Stimulated activated naive CD8-positive, alpha-beta T cell treated with anti-CD3 and anti-CD28 coated beads, Interleukin-15, Interleukin-2, amounts not matched to agents 100 U/mL and 50 U/mL, for 24 hours (primary cell): ENCODE measurements around the gene TIMM44.
A peak's percentile ranks its signal among the peaks of the same experiment; 100 is the strongest.
"Not testable (repeated sequence)": the region's sequence is repeated elsewhere in the genome, so short reads cannot be mapped to it uniquely, and the experiment has no call there.

ENCODE experiments used
- ATAC-seq: fragments of 150-1000 bp; cut with Tn5 transposase; one replicate; pipeline ENCODE4 v1.10.0; 2021
- DNase-seq: peaks from one replicate; pipeline ENCODE4 v3.0.0; 2021

The TIMM44 gene

DNA sequence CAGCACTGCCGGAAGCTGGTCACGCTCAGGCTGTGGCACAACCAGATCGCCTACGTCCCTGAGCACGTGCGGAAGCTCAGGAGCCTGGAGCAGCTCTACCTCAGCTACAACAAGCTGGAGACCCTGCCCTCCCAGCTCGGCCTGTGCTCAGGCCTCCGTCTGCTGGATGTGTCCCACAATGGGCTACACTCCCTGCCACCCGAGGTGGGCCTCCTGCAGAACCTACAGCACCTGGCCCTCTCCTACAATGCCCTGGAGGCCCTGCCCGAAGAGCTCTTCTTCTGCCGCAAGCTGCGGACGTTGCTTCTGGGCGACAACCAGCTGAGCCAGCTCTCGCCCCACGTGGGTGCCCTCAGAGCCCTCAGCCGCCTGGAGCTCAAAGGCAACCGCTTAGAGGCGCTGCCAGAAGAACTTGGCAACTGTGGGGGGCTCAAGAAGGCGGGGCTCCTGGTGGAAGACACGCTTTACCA lies 43.0 kb downstream of the TIMM44 start:
- DNase-seq (no peak), ATAC-seq (no peak)

DNA sequence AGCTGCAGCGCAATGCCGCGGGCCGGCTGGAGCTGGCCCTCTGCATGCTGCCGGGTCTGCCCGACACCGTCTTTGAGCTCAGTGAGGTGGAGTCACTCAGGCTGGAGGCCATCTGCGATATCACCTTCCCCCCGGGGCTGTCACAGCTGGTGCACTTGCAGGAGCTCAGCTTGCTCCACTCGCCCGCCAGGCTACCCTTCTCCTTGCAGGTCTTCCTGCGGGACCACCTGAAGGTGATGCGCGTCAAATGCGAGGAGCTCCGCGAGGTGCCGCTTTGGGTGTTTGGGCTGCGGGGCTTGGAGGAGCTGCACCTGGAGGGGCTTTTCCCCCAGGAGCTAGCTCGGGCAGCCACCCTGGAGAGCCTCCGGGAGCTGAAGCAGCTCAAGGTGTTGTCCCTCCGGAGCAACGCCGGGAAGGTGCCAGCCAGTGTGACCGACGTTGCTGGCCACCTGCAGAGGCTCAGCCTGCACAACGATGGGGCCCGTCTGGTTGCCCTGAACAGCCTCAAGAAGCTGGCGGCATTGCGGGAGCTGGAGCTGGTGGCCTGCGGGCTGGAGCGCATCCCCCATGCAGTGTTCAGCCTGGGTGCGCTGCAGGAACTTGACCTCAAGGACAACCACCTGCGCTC lies 43.6 kb downstream of the TIMM44 start:
- ATAC-seq: no peak
- DNase-seq: no peak

DNA sequence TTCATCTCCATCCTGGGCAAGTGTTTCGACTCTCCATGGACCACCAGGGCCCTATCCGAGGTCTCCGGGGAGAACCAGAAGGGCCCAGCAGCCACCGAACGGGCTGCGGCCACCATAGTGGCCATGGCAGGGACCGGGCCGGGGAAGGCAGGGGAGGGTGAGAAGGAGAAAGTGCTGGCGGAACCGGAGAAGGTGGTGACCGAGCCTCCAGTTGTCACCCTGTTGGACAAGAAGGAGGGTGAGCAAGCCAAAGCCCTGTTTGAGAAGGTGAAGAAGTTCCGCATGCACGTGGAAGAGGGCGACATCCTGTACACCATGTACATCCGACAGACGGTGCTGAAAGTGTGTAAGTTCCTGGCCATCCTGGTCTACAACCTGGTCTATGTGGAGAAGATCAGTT lies 44.5 kb downstream of the TIMM44 start:
- no peak for DNase-seq
- no peak for ATAC-seq

DNA sequence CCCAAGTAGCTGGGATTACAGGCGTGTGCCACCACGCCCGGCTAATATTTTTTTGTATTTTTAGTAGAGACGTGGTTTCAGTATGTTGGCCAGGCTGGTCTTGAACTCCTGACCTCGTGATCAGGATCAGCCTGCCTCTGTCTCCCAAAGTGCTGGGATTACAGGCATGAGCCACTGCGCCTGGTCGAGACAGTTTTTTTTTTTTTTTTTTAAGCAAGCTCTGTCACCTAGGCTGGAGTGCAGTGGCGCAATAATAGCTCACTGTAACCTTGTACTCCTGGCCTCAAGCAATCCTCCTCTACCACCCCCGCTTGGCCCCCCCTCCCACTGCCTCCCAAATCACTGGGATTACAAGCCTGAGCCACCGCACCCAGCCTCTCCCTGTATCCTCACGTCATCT lies 46.2 kb downstream of the TIMM44 start:
- DNase-seq (no peak), ATAC-seq (no peak)

DNA sequence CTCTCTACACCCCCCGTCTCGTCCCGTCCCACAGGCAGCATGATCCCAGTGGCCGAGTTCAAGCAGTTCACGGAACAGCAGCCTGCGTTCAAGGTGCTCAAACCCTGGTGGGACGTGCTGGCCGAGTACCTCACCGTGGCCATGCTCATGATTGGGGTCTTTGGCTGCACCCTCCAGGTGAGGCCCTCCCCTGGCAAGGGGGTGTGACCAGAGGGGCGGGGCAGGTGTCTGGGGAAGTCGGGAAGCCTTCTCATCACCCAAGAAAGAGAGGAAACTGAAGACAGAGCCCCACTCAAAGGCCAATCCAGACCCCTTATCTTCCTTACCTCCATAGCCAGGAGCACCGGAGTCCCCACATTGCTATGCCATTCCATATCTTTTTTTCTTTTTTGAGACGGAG lies 47.9 kb downstream of the TIMM44 start:
- DNase-seq: no peak
- no peak for ATAC-seq

DNA sequence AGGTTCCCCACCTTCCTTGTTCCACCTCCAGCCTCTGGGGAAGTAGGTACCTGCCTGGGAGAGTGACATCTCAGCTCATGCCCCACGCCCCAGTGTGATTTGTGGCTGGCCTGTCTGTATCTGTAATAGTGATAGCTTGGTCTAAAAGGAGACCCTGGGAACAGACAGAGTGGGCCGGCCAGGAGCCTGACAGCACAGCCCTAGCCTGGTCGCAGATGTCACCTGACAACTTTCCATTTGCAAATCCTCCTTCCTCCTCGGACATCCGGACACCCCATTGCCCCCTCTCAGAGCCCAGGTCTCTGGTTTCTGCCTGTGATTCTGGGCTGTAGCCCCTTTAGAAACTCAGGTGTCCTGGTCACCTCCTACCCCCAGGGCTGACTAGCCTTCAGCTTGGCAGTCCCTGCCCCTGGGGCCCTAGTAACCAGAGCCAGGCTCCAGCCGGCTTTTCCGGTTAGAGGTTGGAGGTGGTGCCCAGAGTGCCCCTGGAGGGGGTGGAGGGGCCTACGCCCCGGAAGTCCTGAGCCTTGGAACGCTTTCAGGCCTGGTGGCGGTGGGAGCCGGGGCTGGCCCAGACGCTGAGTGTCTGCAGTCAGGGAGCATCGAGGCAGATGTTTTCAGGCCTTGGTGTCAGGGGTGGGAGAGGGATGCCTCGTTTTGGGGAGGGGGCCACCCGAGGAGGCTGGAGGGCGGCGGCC lies 48.7 kb downstream of the TIMM44 start:
- ATAC-seq: no peak
- no peak for DNase-seq

DNA sequence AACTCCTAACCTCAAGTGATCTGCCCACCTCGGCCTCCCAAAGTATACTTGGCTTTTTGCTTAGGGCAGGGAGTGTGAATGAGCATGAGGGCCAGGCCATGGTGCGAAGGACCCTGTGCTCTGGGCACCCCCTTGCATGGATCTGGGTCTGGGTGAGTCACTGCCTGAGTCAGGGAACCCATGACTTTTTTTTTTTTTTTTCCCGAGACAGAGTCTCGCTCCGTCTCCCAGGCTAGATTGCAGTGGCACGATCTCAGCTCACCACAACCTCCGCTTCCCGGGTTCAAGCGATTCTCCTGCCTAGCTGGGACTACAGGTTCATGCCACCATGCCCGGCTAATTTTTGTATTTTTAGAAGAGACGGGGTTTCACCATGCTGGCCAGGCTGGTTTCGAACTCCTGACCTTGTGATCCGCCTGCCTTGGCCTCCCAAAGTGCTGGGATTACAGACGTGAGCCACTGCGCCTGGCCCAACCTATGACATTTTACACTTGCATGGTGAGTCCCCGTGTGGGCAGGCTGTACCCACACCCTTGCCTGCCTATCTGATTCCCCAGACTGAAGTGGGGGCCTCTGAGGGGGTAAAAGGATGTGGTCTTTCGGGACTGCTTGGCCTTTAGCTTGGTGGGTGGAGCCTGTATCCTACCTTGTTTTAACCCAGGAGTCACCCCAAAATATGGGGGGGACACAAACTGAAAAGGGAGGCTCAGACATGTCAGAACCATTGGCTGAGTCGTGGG lies 49.9 kb downstream of the TIMM44 start:
- not testable (repeated sequence) for DNase-seq
- ATAC-seq: peak; percentile 60

DNA sequence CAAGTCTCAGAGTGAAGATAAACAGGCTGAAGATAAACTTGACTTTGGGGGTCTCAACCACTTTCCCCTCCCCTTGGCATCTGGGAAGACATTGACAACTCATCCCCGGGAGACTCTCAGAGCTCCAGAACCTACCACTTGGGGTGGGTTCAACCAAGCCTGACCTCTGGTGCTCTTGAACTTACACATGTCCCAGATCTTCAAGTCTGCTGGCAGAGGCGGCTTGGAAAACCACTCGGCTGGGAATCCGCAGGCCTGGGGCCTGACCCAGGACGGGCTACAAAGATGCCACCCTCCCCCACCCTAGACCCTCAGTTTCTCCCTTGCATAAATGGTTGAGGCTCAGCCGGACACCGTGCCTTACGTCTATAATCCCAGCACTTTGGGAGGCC lies 54.6 kb downstream of the TIMM44 start:
- ATAC-seq: no peak
- DNase-seq: no peak

DNA sequence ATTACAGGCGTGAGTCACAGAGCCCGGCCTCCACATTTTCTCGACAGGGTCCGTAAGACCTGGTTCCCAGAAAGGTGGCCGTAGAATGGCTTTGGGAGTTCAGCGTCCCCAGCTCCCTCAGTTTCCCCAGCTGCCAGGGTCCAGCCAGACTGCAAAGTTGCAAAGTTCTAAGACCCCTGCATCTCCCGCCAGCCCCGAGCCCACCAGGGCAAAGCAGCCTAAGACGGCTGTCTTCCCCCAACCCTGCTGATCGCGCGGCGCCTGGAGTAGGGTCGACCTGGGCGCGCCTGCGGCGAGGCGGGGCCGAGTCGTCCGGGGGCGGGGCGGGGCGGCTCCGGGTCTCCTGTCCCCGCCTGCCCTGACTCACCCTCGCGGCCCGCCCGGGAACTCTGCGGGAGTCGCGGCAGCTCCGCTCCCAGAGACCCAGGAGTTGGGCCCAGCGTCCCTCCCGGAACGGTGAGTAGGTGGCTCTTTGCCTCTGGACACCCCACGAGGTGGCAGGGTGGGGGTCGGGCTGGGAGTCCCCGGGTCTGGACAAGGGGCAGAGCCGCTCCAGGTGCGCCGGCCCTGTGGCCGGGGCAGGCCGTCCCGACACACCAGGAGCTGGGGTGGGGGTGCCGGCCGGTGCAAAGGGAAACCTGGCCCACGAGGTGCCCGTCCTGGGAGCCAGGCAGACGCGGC lies 55.2 kb downstream of the TIMM44 start, which contains the start of gene LRRC8E:
TSS of gene LRRC8E (plus strand) at position 366 of the 681 bp plus-strand sequence. CDS start 7,094 bp downstream, outside the sequence.
- ATAC-seq (peak; percentile 75), DNase-seq (peak; percentile 67)

DNA sequence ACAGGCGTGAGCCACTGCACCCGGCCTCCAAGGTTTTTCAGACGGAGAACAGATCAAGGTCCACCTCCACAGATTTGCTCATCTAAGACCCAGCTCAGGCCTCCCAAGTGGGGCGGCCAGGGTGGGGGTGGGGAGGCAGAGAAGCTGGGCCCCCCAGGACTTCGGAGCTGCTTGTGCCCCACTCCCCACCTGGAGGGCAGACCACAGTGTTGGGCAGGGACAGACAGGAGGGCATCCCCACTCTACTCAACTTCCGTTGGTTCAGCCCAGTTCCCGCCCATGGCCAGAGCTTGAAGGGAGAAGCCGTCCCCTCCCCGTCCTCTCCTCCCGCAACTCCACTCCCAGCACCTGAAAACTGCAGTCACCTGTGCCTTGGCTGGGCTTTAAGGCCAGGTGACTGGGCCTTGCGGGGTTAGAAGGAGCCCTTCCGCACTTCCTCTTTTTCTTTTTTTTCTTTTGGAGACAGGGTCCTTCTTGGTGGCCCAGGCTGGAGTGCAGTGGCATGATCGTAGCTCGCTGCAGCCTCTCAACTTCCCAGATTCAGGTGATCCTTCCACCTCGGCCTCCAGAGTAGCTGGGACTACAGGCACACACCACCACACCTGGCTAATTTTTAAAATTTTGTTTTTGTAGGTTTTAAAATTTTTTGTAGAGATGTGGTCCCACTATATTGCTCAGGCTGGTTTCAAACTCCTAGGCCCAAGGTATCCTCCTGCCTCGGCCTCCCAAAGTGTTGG lies 55.9 kb downstream of the TIMM44 start:
- no peak for DNase-seq
- no peak for ATAC-seq

DNA sequence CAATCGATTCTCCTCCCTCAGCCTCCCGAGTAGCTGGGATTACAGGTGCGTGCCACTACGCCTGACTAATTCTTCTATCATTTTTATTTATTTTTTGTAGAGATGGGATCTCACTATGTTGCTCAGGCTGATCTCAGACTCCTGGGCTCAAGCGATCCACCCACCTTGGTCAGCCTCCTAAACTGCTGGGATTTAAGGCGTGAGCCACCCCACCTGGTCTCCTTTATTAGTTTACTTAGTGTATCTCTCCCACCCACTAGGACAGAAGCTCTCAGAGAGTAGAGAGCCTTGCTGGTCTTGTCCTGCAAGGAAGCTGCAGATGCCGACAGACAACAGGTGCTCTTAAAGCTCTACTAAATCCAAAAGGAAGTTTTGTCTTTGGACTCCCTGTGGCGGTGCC lies 57.6 kb downstream of the TIMM44 start:
- ATAC-seq (no peak), DNase-seq (no peak)

DNA sequence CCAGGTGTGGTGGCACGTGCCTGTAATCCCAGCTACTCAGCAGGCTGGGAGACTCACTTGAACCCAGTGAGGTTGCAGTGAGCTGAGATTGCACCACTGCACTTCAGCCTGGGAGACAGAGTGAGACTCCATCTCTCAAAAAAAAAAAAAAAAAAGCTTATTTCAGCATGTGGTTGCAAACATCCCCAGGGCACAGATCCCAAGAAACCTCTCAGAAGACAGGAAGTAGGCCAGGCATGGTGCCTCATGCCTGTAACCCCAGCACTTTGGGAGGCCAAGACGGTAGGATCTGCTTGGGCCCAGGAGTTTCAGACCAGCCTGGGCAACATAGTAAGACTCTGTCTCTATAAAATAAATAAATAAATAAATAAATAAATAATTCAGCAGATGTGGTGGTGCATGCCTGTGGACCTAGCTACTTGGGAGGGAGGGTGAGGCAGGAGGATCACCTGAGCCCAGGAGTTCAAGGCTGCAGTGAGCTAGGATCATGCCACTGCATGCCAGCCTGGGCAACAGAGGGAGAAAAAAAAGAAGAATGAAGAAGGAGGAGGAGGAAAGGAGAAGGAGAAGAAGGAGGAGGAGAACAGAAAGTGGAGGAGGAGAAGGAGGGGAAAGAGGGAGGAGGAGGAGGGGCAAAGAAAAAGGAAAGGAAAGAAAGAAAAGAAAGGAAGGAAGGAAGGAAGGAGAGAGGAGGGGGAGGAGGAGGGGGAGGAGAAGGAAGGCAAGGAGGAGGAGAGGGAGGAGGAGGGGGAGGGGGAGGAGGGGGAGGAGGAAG lies 59.5 kb downstream of the TIMM44 start:
- DNase-seq: no peak
- no peak for ATAC-seq

DNA sequence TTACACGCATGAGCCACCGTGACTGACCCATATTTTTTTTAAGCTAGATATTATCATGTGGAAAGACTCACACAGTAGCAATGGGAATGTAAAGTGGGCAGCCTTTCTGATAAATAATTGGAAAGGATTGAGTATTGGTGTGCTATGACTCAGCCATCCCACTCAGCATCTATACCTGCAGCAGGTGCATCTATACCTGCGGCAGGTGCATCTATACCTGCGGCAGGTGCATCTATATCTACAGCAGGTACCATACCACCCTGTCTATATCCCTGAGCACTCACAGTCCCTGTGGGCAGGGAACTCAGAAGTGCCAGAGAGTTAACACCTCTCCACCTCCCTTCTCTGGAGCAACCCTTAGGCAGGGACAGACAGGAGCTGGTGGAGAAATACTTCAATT lies 60.4 kb downstream of the TIMM44 start:
- ATAC-seq: no peak
- no peak for DNase-seq

DNA sequence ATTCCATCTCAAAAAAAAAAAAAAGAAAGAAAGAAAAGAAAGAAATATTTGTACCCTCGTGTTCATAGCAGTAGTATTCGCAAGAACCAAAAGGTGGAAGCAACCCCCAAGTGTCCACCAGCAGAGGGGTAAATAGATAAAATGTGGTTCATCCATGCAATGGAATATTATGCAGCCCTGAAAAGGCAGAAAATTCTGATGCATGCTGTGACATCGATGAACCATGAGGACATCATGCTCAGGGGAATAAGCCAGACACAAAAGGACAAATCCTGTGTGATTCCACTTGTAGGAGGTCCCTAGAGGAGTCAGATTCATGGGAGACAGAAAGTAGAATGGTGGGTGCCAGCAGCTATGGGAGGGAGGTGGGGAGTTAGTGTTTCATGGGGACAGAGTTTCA lies 61.6 kb downstream of the TIMM44 start:
- ATAC-seq (no peak), DNase-seq (no peak)

DNA sequence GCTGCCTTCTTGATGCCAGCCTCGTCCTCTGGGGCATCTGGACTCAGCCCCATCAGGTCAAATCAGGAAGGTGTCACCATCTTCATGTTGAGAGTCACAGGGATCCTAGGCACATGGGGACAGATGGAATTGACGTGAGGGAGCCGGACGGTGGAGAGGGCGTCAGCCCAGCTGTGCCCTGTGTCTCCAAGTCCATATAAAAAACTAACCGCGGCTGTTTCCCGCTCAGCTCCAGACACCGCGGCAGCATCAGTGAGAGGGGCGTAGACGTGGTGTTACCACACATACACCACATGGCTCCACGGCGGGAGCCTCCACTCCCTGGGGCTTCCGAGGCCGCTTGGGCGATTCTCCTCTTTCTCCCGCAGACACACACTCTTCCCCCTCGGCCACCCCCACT lies 63.6 kb downstream of the TIMM44 start:
- peak; percentile 28 for ATAC-seq

DNA sequence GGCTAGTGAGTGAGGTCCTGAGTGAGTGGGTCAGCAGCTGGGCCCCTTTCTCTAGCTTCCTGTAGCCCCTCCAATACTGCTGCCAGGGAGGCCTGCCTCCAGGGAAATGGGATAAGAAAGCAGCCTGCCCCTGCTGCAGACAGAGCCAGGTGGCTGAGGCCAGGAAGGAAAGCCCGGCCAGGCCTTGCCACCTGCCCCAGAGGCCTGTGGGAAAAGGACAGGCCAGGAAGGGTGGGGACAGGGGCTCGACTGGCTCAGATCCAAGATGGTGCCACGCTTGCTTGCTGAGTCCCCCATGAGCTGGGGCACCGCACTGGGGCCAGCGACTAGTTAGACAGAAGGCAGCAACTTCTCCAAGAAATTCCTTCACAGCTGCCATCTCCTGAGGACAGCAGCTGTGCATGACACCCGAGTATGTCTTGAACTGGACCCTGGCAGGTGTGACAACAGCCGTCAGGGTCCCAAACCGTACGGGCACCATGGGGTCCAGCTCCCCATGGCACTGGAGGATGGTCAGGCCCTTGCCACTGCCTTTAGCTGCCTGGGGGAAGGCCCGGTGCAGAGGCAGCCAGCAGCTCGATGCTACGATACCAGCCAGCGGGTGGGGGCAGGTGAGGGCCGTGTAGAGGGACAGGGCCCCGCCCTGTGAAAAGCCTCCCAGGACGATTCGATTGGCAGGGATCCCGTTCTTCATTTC lies 64.2 kb downstream of the TIMM44 start:
- no peak for DNase-seq
- no peak for ATAC-seq

More for the DNA sequence above, 63.6 kb downstream of the TIMM44 start:
- no peak for DNase-seq

DNA sequence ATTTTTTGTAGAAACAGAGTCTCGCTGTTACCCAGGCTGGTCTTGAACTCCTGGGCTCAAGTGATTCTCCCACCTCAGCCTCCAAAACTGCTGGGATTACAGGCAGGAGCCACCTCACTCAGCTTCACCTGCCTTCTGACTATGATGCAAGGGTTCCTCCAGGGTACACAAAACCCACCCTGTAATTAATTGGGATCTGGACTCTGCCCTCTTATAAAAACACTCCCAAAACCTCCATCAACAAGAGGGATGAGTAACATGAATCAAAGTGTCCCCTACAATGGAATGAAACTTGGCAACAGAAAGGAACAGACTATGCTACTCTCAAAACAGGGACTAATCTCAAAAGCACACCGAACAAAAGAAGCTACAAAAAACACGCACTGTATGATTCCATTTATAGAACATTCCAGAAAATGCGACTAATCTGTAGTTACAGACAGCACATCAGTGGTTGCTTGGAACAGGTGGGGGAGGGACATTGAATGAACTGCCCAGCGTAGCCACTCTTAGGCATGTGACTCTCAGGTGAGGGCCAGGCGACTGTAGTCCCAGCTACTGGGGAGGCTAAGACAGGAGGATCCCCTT lies 66.1 kb downstream of the TIMM44 start:
- no peak for DNase-seq
- no peak for ATAC-seq
